Globus pallidus (tissue), 1 donor: Measurements from ENCODE around the gene PAXX.

ENCODE experiments used
- DNase-seq: peaks from one replicate; pipeline ENCODE4 v3.0.0-alpha.2; 2015; ENCODE audit warnings: low spot score

Gene PAXX

DNA sequence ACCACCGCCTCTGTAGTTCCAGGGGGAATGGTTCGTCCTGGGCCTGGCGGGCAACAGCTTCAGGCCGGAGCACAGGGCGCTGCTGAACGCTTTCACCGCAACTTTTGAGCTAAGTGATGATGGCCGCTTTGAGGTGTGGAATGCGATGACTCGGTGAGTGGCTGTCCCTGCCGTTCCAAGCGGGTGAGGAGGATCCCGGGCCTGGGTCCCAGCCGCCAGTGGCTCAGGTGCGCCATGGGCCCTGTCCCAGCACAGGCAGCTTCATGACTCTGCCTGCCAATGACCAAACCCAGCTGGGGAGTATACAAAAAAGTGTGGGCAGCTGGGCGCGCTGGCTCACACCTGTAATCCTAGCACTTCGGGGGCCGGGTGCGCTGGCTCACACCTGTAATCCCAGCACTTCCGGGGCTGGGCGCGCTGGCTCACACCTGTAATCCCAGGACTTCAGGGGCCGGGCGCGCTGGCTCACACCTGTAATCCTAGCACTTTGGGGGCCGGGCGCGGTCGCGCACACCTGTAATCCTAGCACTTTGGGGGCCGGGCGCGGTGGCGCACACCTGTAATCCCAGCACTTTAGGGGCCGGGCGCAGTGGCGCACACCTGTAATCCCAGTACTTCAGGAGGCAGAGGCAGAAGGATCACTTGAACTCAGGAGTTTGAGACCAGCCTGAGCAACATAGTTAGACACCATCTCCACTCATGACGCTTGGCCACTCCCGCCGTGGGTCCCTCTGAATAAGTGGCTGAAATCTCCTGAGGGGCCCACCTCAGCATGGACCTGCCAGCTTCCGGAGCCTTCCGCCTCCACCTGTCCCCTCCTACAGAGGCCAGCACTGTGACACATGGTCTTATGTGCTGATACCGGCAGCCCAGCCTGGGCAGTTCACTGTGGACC lies 39.1 kb upstream of the PAXX start:
- no peak for DNase-seq

DNA sequence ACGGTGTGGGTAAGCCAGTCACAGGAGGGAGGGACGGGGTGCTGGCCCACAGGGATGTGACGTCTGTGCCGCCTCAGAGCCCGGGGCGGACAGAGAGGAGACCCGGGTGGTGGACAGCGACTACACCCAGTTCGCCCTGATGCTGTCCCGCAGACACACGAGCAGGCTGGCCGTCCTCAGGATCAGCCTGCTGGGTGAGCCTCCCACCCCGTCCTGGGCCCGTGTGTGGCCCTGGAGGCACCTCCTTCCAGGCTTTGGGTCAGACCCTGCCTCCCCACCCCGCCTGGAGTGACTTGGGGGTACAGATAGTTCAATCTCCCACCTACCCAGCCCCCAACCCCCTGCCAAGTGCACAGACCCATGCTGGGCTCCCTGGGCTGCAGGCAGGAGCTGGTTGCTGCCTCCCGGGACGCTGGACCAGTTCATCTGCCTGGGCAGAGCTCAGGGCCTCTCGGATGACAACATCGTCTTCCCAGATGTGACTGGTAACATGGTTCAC lies 38.4 kb upstream of the PAXX start:
- no peak for DNase-seq

DNA sequence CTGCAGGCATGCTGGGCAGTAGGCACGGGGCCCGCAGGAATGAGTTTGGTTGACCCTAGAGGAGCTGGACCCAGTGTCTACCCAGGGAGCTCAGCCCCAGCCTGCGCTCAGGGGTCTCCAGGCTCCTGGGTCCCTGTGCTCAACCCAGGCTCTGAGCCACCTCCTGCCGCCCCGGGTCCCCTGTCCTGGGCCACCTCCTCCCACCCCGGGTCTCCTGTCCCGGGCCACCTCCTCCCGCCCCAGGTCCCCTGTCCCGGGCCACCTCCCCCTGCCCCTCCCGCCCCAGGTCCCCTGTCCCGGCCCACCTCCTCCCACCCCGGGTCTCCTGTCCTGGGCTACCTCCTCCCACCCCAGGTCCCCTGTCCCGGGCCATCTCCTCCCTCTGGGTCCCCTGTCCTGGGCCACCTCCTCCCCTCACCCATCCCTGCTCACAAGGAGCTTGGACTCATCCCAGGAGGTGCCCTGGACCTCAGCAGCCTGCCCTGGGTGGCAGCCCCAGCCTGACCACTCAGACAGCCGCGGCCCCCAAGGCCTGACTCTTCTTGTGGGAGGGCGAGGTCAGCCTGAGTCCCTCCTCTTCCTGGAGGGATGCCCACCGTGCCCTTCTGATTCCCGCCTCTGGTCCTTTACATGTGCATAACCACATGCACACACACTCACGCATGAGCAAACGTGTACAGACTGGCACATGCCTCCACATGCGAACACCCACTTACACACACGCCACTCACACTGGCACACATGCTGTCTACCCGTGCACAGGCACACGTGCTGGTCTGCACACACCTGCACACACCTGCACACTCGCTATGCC lies 37.7 kb upstream of the PAXX start:
- no peak for DNase-seq

DNA sequence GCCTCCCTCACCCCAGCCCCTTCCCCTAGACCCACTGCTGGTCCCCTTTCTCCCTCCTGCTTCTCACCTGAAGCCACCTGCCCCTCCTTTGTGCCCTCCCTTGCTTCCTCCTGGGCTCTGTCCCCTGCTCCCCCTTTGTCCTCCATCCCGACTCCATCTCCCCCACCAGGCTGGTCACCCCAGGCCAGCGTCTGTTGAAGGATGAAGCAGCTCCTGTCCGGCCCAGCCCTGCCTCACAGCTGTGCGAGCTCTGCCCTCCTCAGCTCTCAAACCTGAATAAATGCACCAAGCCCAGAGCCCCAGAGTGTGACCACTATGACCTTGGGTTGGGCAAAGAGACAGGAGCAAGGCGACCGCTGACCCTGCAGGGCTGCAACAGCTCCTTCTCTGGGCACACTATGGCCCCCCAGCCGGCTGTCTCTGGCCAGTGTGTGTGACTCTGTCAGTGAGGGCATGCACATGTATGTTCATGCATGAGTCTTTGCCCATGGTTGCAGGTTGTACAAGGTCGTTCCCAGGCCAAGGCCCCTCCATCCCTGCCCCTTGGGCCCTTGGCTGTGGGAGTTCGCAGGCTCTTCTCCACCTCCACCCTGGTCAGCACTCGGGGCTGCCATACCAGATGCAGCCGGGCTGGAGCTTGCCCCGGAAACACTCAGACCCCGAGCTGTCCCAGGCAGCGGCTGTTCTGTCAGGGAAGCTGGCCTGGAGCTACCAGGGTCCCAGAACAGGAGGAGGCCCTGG lies 36.9 kb upstream of the PAXX start:
- DNase-seq, result no peak

DNA sequence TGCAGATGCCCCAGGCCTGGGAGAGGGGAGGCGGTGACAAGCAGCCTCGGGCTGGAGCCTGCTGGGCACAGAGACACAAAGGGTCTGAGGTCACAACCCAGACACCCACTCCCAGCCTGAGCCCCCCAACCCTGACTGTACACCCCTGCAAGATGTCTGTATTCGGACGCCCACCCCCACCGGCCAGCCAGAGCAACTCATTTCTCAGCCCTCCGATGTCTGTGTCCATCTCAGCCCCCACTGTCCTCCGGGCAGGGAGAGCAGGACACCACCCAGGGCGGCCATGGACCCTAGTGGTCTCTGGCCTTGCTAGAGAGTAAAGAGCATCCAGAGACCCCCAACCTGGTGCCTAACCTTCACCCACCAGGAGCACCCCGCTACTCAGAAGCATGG lies 36.3 kb upstream of the PAXX start:
- DNase-seq, result no peak

DNA sequence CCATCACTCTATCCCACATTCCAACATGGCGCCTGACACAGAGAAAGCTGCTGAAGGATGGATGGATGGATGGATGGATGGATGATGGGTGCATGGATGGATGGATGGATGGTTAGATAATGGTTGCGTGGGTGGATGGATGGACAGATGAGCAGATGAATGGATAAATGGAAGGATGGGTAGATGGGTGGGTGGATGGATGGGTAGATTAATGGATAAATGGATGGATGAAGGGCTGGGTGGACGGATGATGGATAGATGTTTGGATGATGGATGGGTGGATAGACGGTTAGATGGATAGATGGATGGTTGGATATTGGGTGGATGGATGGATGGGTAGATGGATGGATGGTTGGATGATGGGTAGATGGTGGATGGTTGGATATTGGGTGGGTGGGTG lies 35.6 kb upstream of the PAXX start:
- no peak for DNase-seq

DNA sequence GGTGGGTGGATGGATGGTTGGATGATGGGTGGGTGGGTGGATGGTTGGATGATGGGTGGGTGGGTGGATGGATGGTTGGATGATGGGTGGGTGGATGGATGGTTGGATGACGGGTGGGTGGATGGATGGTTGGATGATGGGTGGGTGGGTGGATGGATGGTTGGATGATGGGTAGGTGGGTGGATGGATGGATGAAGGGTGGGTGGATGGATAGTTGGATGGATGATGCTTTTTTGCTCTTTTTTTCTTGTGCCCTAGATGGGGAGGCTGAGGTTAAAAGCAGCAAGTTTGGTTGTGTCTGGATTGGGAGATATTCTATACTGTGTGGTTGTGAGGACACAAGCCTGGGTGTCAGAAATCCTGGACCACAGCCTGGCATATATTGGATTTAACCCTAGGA lies 34.8 kb upstream of the PAXX start:
- no peak for DNase-seq

DNA sequence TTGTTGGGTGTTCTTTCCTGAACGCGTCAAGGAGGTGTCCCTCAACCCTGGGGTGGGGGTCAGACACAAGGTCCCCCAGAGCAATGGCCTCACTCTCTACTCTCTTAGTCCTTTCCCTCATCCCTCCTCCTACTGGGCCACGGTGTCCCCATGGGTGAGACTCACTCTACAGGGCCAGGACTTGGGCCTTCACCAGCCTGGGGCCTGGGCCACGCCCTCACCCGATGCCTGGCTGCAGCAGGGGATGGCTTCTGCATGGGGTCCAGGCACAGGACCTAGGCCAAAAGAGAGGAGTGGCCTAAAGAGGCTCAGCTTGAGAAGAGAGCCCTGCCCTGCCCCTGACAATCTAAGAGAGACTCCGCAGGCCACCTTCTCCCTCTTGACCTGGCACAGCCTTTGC lies 34.3 kb upstream of the PAXX start:
- no peak for DNase-seq

DNA sequence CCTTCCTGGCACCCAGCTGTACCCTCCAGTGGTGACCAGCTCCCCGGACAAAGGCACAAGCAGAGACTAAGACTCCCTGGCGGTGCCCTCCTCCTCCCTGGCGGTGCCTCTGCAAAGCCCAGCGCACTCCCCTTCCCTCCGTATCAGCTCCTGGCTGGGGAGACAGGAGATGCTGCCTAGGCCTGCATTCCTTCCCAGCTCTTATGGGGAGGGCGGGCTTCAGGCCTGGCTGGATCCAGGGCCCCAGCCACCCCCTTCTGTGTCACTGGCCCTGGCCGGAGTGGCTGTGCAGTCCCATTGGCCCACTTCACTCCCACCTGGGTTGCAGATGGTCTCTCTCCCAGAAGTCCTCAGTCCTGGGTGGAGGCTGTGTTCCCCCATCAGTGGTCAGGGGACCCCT lies 33.7 kb upstream of the PAXX start:
- DNase-seq, result no peak

DNA sequence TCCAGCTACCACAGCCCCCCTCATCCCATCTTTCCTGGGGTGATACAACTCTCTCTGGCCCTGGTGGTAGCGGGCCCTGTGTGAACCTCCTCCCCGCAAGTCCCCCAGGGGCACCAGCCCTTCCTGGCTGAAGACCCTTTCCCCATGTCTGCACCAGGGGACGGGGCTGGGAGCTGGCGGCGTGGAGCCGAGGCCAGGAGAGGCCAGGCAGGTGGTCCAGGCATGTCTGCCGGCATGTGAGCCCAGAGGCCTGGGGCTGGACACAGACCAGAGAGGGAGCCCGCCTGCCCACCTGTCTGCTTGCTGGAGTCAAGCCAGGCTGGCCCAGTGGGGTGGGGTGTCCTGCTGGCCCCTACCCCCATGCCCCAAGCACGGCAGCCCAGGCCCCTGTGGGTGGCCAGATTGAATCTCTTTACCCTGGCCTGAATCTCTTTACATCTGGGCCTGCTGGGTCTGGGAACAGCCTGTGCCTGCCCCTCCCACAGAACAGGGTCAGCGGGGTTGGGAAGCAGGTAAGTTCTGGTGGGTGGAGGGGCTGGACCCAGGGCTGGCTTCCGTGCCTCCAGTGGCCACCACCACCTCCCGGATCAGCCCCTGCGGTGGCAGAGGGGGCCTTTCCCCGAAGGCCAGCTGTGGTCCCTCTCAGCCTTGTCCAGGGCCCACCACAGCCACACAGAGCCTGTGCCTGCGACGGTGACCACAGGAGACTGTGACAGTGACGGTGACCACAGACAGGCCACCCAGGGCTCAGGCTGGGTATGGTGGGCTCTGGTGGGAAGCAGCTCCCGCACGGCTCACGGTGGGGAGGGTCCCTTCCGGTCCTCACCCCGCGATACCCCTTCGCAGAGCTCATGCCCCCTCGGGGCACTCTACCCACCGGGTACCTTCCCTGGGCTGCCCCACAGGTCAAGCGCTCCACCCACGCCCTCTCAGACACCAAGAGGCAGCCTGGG lies 33.0 kb upstream of the PAXX start:
- no peak for DNase-seq

DNA sequence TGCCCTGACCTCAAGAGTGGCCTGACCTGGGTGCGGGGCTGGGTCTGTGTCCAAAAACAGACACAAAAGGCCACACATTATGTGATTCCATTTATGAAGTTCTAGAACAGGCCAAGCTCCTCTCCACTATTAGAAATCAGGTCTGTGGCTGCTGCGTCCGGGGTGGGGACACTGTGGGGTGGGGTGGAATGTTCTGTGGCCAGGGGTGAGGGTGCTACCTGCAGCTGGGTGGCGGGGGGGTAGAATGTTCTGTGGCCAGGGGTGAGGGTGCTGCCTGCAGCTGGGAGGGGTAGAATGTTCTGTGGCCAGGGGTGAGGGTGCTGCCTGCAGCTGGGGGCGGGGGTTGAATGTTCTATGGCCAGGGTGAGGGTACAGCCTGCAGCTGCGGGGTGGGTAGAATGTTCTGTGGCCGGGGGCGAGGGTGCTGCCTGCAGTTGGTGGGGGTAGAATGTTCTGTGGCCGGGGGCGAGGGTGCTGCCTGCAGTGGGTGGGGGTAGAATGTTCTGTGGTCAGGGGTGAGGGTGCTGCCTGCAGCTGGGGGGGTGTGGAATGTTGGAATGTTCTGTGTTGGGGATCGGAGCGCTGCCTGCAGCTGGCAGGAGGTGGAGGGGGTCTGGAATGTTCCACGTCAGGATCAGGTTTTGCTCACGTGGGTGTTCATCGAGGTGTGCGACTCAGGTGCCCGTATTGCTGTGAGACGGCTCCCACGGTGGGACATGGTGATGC lies 31.8 kb upstream of the PAXX start:
- DNase-seq, result no peak

DNA sequence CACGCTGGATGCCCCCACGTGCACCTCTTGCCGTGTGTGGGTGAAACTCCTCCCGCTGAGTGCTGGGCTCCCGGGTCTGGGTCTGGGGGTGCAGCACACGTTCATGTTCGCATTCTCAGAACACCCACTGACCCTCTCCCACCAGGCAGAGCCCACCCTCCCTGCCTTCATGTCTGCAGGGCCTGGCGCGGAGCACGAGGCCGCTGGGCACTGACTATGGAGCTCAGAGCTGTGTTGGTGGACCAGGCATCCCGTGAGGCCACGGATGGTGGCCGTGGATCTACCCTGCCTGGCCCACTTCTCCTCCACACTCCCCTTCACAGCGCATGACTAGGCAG lies 31.3 kb upstream of the PAXX start:
- DNase-seq, result no peak

DNA sequence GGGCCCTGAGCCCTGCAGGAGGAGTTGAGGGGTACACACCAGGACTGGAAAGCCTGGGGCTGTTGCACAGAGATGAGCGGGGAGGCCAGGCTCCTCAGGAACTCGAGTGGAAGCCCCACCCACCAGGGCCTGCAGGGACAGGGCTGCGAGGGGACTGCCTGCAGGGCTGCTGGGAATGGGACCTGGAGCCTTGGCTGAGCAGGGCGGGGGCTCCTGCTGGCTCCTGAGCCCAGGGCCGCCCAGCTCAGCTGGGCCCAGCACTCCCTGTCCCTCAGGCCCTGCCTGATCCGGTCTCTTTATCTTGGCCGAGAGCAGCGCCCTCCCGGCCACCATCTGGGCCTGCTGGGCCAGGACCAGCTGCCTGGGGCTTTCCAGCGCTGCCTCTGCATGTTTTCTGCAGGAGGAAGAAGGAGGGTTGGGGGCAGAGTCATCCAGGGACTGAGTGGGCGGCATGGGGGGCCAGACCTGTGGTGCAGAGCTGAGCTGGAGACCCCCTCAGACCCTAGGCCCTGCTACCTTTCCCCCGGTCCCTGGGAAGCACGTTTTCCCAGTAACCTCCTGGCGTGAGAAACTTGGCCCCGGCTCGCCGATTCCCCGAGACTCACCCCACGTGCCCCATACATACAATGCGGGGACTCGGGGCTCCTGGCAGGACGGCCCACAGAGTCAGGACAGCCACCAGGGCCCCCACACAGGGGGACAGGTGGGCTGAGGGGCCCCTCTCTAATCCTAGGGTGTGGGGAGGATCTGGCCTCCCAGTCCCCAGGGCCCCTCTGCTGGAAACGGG lies 30.8 kb upstream of the PAXX start:
- peak; percentile 59 for DNase-seq

DNA sequence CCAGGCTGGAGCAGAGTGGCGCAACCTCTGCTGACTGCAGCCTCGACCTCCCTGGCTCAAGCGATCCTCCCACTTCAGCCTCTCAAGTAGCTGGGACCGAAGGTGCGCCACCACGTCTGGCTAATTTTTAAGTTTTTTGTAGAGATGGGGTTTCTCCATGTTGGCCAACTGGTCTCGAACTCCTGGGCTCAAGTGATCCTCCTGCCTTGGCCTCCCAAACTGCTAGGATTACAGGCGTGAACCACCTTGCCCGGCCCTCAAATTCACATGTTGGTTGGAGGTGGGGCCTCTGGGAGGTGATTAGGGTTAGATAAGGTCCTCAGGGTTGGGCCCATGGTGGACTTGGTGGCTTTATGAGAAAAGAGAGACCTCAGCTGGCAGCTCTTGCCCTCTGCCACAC lies 30.1 kb upstream of the PAXX start:
- DNase-seq, result no peak

DNA sequence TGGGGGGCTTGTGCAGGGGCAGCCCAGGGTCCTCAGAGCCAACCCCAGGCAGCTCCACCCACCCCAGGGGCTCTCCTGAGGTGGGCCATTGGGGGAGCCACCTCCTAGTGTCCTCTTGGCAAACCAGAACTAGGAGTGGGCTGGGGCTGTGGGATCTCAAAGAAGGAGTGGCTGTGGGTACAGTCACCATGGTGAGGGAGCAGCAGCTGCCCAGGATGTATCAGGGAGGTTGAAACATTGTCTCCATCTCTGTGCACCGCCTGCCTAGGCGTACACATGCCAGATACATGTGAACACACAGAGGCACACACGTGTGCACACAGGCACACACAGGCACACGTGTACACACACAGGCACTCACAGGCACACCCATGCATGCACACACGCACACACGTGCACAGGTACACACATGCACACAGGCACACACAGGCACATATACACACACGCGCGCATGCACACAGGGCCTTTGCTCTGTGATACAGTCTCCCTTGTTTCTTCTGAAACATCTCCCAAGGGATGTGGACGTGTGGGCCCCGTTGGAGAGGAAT lies 29.4 kb upstream of the PAXX start:
- DNase-seq, result no peak

DNA sequence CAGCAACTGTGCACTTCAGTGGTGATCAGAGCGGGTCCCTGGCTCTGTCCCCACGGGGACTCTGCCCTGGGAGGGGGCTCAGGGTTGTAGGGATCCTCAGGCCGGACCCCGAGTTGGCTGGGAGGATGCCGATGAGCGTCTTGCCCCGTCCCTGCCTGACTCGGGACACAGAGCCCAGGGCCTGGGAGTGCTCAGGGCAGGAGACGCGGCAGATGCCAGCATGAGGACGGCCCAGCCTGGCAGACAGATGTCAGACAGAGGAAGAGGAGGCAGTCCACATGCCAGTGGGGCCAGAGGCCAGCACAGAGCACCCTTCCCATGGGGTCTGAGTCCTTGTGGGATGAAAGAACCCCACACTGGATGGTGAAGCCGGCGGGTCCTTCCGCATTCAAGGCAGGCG lies 28.9 kb upstream of the PAXX start:
- DNase-seq, result peak; percentile 68

DNA sequence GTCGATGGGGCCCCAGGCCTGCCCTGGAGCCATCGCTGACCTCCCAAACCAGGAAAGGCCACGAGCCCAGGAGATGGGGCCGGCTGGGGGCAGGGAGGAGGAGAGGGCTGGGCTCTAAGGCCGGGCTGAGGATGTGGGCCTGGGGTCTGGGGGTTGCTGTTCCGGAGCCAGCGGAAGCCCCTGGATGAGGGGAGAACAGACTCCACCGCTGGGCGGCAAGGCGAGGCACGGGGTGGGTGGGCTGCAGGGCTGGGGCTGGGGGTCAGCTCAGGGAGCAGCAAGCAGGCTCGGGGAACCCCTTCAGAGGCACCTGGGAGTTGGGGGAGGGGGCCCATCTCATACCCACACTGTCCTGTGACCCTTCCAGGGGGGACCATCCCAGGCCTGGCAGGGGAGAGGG lies 28.5 kb upstream of the PAXX start:
- no peak for DNase-seq

DNA sequence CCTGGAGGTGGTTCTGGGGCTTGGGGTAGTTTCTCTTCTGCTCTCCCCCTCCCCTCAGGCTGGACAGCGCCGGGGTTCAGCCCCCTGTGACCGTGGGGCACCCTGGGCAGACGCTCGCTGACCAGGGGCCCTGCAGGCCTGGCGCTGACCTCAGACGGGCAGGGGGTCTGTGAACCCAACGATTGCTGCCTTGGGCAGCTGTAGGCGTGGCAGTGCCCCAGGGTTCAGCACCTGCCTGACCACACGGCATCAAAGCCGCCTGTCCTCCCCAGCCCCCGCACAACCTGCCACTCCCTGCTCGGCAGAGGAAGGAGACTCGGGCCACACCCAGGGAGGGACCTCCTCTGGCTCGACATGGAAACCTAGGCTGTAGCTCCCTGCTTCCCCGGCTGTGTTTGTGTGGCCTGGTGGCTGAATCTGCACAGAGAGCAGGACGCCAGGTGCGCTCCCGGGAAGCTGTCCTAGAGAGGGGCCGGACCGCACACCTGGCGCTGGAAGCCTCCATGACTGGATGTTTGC lies 28.0 kb upstream of the PAXX start:
- no peak for DNase-seq

DNA sequence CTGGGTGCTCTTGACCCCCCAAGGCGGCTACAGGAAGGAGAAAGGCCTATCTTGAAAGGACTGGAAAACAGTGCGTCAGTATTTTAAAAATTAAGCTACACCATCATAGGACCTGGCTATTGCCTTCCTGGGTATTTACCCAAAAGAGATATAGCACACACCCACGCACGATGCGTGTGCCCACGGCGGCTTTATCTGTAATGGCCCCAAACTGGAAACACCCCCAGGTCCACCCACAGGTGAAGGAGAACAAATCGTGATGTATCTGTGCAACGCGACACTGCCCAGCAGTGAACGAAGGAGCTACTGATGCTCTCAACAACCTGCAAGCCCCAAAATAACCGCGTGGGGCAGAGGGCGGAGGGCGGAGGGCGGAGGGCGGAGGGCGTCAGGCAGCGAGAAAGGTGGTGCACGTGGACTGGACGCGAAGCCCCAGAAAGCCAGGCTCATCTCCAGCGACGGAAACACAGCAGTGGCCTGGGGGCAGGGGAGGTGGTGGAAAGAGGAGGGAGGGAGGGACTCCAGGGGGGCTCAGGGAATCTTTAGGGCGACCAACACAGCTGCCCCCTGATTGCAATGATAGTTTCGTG lies 27.3 kb upstream of the PAXX start:
- no peak for DNase-seq
